HG03571 (cell line): ENCODE measurements around the gene ANO1.

Source experiments
- ATAC-seq: cut with Tn5 transposase; IDR thresholded peaks from one replicate; pipeline ENCODE4 v1.9.1; 2021; ENCODE audit not compliant: unreplicated experiment

Gene ANO1

DNA sequence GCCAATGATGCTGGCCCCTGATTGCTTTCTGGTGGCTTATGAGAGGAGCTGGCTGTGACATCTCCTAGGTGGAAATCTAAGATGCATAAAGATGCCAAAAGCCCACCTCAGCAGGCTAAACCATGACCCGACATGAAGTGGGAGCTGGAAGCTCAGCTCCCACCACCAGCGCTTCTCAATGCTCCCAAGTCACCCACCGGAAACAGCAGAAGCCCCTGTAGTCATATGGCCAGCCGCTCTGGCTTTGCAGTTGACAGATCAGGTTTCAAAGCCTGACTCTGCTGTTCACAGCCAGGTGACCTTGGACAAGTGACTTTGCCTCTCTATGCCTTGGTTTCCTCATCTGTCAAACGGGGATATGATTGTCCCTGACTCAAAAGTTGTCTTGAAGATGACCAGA, 29.1 kb upstream of the ANO1 start:
- no peak for ATAC-seq

DNA sequence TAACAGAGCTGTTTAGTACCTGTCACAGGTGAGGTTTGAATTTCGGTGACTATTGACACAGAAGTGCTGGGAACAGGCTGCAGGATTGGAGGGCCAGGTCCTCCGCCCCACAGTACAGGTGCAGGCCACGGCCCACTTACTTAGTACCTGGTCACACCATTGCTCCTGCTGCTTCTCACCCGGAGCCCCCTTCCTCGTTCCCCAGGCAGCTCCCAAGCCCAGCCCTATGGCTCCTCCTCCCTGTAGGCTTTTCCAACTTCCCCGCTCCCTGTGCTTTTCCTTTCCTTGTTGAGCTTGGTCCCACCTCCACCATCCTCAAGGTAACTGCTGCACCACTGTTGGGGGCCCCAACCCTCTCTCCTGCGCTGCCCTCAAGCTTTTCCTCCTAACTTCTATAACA, 27.9 kb upstream of the ANO1 start:
- no peak for ATAC-seq

DNA sequence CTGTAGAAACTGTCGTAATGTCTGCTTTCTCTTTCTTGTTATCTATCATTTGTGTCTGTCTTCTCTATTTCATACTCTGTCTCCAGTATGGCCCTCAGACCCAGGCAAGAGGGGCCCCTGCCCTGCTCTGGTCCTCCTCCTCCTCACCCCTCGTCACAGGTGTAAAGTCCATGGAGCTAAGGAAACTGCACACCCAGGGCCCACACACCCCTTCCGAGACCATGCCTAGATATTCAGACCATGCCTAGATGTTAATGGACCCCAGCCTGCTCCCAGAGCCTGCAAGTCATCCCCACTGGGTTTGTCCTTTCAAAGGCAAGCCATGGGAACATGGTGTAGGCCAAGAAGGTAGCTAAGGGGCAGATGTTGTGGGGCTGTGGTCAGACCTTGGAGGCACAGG, 24.1 kb upstream of the ANO1 start:
- ATAC-seq, result no peak

DNA sequence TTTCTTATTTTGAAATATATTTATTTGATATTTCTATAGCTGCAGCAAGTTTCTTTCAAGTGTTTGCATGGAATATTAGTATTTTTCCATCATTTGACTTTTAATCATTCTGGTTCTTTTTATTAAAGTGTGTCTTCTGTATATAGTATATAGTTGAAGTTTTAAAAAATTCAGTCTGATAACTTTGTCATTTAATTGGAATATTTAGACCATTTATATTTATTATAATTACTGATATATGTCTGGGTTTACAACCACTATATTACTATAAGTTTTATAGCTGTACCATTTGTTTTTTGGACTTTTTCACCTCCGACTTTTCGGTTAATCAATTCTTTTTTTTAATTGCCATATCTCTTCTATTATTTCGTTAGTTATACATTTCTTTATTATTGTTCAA, 22.7 kb upstream of the ANO1 start:
- no peak for ATAC-seq

DNA sequence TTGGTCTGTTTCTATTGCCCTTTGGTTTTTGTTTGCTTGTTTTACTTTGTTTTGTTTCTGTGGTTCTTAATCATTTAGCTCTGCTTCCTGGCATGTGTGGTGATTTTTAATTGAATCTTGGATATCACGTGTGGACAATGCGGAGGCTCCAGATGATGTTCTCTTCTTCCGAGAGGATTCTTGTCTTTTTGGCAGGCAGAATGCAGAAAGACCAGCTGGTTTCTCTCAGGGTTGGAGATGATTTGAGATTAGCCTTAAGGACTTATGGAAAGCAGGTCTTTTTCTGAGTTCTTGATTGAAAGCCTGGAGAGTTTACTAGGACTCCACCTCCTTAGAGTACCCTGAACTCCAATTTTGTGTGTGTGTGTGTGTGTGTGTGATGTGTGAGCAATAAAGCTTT, 21.0 kb upstream of the ANO1 start:
- no peak for ATAC-seq

DNA sequence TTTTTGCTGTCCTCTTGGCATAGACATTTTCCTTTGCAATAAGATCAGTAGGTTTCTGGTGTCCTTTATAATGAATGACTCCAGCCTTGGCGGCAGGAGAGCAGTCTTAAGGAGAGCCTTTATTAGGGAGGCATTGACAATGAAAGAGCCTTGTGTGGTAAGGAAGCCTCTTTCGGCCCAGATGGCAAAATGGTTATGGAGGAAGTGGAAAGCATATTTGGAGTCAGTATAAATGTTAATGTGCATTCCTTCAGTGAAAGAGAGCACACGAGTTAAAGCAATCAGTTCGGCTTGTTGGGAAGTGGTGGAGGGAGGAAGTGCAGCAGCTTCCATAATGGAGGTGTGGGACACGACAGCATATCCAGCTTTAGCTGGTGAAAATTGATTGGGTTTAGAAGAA, 18.1 kb upstream of the ANO1 start:
- ATAC-seq, result no peak

DNA sequence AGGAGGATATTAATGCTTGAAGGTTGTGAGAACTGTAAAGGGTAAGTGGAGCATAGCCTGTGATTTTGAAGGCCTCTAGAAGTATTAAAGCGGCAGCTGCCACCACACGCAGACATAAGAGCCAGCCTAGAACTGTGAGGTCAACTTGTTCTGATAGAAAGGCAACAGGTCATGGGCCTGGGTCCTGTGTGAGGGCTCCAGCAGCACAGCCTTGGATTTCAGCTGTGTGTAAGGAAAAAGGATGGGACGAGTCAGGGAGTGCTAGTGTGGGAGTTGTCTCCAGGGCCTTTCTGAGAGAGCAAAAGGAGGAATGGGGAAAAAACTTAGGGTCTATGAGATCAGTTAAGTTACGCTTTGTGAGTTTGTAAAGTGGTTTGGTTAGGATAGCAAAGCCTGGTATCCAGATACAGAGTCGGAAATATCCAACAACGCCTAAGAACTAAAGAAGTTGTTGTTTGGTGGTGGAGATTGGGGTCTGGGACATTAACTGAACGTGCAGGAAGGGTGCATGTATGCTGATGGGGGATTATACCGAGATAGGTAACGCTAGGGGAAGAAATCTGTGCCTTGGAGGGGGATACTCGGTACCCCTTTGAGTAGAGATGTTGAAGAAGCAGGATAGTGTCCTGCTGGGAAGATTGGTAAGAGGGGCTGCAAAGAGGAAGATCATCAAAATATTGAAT, 17.4 kb upstream of the ANO1 start:
- no peak for ATAC-seq

DNA sequence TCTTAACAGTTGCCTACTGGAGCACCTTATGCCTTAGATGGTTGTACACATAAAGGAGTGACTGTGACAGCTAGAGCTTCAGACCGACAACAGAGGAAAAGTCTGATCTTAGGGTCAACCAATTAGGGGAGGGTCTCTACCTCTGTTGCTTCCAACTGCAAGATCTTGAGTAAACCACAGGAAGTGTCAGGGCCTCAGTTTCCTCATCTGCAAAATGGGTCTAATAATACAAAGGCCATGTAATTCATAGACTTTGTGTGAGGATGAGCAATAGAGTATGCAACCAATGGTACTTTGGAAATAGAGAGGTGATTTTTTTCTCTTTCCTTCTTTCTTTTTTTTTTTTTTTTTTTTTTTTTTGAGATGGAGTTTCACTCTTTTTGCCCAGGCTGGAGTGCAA, 16.4 kb upstream of the ANO1 start:
- ATAC-seq, result no peak

DNA sequence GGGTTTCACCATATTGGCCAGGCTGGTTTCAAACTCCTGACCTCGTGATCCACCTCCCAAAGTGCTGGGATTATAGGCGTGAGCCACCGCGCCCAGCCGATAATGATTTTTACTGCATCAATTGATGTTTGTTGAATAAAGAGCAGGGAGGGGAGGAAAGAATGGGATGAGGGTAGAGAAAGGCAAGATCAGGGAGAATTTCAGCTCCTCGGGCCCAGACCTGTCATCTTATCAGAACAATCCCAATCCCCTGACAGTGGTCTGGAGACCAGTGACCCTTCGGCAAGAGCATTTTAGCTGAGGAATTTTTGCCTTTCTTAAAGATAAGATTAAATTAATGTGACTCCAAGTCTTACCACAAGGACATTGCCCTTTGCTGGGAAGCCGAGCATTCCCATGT, 15.0 kb upstream of the ANO1 start:
- ATAC-seq, result no peak

DNA sequence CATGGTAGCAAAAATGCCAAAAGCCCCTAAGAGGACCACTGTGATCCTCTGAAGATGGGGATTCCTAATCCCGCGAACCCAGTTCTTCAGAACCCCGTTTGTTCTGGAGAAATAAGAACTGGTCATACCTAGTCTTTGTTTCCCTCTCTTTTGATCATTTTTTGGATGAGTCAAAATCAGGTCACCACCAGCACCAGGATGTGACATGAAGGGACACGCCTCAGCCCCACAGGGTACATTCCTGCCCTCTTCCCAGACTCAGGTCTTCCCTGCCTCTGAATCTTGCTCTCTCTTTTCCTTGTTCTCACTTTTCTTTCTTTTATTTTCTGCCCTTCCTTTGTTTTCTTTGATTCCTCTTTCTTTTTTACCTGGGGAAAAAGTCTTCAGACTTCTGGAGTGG, 14.6 kb upstream of the ANO1 start:
- ATAC-seq, result no peak

DNA sequence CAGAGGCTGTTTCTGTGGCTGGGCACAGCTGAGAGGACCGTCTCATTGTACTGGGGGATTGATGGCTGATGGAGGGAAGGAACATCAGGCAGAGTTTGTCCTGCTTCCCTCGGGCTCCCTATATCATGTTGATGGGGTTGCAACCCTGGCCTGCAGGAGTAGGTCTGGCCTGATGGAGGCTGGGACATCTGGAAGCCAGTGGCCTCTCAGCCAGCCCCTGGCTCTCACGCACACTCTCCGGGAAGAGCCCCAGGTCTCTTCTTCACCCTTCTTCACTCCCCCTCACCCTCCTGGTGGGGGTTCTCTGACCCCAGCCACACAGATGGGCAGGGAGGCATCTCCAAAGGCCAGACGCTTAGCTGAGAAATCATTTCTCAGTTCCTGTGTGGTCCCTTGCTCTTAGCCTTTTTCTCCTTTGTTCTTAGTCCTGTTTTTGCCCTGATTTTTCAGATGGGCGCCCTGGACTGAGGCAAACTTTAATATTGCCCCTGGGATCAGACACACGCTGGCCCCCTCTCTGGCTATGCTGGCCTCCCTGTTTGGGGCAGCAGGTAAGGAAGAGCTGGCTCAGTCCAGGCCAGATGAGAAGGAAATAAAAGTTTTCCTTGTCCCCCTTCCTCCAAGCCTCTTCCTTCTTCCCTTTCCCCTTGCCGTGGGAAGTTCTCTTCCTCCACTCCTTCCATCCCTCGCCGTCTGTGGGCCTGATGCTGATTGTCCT, 13.9 kb upstream of the ANO1 start:
- ATAC-seq, result no peak

DNA sequence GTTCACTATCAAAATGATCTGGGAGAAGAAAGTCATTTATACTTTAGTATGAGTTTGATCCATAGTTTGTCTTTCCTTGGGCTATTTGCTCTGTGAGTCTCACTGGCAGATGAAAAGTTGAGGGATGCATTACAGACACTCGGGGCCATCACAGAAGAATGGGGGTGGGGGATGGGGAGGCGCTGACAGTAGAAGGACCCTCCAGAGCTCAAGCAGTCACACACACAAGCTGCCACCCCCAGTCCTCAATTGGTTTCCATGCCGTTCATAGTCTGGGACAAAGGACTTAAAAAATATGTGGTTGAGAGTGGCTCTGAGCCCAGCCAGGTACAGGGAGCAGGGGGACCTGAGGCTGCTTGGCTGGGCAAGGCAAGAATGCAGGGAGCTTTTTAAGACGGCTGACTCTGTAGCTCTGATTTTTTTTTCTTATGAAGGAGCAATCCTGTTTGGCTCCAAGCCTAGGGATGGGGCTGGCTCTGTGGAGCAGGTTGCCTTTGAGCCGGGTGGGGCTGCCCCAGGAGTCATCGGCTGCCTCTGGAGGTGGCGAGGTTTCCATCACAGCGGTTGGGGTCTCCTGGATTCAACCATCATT, 13.3 kb upstream of the ANO1 start:
- no peak for ATAC-seq

DNA sequence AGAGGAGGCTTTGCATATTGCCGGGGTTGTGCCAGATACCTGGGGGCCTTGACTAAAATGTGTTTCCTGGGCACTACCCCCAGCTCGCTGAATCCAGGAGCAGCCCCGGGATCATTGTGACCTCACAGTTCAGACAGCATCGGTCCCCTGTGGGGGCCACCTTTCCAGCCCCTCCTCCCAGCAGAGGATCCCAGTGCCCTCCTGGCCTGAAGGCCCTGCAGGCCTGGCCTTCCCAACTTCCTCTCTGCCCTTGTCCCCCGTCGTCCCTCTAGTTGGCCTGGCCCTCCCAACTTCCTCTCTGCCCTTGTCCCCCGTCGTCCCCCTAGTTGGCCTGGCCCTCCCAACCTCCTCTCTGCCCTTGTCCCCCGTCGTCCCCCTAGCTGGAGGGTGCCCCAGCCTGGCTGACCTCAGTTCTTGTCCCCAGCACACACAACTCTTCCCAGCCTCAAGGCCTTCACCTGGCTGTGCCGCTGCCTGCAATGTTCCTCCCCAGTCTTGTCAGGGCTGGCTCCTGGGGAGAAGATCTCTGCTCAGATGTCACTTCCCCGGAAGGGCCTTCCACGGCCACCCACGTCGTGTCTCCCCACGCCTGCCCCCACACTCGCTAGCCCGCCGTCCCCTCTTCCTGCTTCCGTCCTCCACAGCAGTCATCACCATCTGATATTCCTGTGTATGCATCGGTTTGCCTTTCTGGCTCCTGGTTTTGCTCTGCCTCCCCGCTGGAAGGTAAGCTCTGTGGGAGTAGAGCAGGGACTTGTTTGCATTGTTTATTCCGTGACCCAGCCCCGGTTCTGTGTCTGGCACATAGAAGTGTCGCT, 12.6 kb upstream of the ANO1 start:
- ATAC-seq, result no peak

DNA sequence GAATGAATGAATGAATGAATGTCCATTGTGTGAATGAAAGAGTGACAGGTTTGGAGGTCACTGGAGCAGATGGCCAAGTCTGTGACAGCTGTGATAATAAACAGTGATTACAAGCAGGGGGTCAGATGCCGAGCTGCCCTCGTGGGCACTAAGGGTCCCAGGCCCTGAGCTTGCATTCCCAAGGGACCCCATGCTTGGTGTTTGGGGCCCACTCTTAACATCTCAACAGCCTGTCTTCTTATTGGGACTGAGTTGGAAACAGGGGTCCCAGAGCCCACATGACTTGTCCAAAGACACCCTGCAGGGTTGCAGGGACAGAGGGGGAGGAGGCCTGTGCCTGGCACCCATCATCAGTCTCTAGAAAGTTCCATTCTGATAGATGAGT, 12.0 kb upstream of the ANO1 start:
- ATAC-seq, result no peak

DNA sequence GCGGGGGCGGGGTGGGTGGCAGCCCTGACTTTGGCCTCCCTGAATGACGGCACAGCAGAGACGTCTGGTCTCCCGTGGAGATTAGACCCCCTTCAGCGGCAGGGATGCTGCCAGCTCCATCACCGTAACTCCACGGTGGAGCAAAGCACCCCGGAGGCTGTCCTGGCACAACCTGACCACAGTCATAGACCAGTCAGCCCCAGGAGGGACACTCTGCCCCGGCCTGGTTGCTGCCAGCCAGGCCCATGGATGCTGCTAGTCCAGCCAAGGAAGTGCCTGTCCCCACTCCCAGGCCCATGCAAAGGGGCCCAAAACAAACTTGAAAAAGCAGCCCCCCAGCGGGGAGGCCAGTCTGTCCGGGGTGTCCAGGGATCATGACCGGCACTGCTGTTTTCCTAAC, 11.5 kb upstream of the ANO1 start:
- ATAC-seq, result no peak

DNA sequence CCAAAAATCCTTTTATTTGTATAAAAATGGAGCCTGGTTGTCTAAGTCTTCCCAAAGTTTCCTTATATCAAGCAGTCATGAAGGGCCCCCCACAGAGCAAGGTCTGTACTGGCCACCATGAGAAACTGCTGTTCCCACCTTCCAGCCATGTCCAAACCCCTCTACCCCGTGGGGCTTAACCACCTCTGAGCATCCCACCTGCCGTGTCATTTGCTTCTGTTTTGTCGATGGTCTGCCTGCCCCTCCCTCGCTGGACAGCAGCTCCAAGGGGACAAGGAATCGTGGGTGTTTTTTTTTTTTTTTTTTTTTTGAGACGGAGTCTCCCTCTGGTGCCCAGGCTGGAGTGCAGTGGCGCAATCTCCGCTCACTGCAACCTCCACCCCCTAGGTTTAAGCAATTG, 11.1 kb upstream of the ANO1 start:
- ATAC-seq, result no peak

DNA sequence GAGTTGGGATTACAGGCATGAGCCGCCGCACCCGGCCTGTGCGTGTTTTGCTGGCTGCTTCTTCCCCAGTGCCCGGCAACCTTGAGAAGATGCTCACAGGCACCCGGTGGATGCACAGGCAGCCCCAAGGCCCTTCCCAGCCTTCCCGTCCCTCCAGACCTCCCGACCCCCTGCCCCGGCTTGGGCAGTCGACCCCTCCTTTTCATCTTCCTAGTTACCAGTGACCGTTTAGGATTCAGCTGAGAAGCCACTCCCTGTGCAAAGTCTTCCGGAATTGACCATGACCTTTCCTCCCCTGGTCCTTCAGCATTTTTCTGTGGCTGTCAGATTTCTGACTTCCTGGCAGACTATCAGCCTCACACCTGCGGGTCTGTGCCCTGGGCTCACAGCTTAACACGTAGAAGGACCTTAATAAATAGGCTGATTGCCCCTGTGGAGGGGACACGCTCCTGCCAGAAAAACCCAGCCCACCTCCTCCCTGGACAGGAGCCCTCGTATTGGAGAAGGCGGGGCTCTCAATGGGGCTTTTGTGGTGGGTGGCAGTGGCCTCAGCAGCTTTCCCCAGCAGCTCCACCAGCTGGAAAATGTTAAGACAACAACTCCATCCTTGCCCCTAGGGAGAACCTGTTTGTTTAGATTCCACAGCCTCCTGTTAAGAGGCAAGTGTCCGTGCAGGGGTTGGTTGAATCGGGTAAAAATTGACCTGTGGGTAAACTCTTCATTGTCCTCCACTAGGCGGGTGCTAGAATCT, 10.4 kb upstream of the ANO1 start:
- no peak for ATAC-seq

DNA sequence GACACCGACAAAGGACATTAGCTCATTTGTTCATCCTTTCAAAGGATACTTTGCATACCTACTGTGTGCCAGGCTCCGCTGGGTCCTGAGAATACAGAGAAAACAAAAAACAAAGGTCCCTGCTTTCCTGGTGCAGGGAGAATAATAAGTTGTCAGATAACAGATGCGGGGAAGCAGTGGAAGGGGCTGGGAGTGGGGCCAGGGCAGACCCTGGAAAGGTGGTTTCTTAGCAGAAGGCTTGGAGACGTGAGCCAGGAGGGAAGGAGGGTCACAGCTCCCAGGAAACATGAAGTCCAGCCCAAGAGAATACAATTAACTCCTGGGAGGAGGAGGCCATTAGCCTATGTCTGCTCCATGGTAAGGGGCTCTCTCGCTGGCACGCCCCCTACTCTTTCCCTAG, 9.8 kb upstream of the ANO1 start:
- no peak for ATAC-seq

DNA sequence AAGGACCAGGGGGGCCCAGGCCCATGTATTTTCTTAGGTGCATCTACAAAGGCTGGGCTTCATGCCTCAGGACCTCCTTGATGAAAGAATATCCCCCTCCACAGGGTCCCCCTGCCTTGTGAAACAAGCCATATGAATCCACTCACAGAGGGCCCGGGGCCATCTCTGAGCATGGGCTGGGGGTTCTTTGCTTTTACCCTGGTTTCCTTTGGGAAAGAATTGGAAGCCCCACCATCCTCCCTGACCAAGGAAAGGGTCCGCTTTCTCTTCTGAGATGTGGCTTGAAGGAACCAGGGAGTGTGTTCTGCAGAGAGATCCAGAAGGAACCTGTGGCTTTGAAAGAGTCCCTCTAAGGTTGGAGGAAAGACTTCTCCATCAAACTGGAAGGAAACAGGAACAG, 9.2 kb upstream of the ANO1 start:
- no peak for ATAC-seq

DNA sequence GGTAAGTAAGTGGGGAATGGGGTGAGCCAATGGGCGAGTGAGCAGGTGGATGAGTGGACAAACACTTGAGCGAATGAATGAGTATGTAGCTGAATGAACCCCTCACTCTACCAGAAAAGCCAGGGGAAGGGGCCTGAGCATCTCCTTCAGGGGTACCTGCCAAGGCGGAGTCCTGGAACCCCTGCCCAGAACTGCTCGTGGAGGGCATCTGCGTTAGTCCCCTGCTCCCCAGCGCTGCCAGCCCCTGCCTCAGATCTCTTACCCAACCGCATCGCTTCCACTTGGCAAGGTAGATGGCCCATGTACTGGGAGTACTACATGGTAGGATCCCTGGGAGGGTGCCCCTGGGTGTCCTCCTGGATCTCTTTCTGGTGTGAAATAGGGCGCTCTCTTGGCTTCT, 7.4 kb upstream of the ANO1 start:
- ATAC-seq, result no peak

DNA sequence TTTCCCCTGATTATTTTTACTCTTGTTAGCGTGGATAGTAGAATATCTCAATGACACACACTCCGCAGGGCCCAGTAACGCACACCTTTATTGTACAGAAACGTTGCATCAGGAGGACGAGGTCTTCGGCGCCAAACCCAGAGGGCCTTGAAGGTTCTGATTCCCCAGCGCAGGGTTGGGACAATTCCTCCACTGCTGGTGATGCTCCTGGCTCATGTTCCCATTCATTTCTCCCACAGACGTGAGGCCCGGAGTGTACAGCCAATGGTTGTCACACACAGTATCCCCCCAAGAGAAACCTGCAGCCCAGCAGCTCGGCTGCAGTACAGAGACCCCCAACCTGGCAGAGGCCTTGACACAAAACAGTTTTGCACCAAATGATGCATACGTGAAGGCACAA, 6.1 kb upstream of the ANO1 start:
- ATAC-seq, result no peak
